GM12892 (cell line): ENCODE data around the gene CDH23.

Experiments
- POLR2A ChIP-seq: IDR thresholded peaks from 2 replicates; pipeline ENCODE4 v1.6.1; 2011; ENCODE audit warnings: low read depth, low read length, control low read depth
- TAF1 ChIP-seq: IDR thresholded peaks from 2 replicates; pipeline ENCODE4 v1.6.1; 2011; ENCODE audit warnings: low read depth, mild to moderate bottlenecking, control low read depth, low read length, borderline replicate concordance

- TF ChIP-seq POLR2A = no peak
- no peak for TF ChIP-seq TAF1
Measured at GRCh38 chr10:71392292-71392691, 4.4 kb upstream of the CDH23 start.
